GM12865 (cell line): Measurements from ENCODE around the gene PCDH9.

Source experiments
- DNase-seq: peaks from one replicate; pipeline ENCODE4 v3.0.0; 2010; ENCODE audit warnings: low read depth
- H3K4me3 ChIP-seq: 2 replicates; pipeline ENCODE4 v1.5.1; 2011; ENCODE audit warnings: mild to moderate bottlenecking, low read depth, low read length, control low read depth
- CTCF ChIP-seq: IDR thresholded peaks from 2 replicates; pipeline ENCODE4 v1.5.1; 2011; ENCODE audit warnings: low read length, control low read depth, low read depth, inconsistent platforms; ENCODE audit not compliant: insufficient read depth; ENCODE audit errors: missing control alignments

Gene PCDH9

GRCh38 chr13:66358564-66358963 is 871.6 kb downstream of the PCDH9 start:
- no peak for DNase-seq
- TF ChIP-seq CTCF = no peak
- no peak overlapping the region for H3K4me3 ChIP-seq

- H3K4me3 ChIP-seq = no peak overlapping the region
- TF ChIP-seq CTCF = no peak
- DNase-seq = no peak
These were observed 872.7 kb downstream of the PCDH9 start for GRCh38 chr13:66357463-66357862.

- no peak for DNase-seq
- no peak overlapping the region for H3K4me3 ChIP-seq
- TF ChIP-seq CTCF = no peak
These were observed 875.0 kb downstream of the PCDH9 start for GRCh38 chr13:66354879-66355751.

GRCh38 chr13:66353664-66354063 is 876.5 kb downstream of the PCDH9 start:
- H3K4me3 ChIP-seq = no peak overlapping the region
- no peak for DNase-seq
- no peak for TF ChIP-seq CTCF

- DNase-seq = no peak
- no peak overlapping the region for H3K4me3 ChIP-seq
- TF ChIP-seq CTCF = no peak
These were observed 880.2 kb downstream of the PCDH9 start for GRCh38 chr13:66349966-66350365.

- no peak overlapping the region for H3K4me3 ChIP-seq
- DNase-seq = no peak
- TF ChIP-seq CTCF = no peak
These were observed 881.1 kb downstream of the PCDH9 start for GRCh38 chr13:66348745-66349690.
